ENCODE results near the gene RLF. TPM values are rescaled to one million over a fixed set of nuclear protein-coding genes. Genes with fewer than 3 reads are reported as not detected.
A peak's percentile ranks its signal among the peaks of the same experiment; 100 is the strongest.

RLF gene
- total RNA-seq, 1 experiment from 2014 or later = 15.1 TPM

DNA sequence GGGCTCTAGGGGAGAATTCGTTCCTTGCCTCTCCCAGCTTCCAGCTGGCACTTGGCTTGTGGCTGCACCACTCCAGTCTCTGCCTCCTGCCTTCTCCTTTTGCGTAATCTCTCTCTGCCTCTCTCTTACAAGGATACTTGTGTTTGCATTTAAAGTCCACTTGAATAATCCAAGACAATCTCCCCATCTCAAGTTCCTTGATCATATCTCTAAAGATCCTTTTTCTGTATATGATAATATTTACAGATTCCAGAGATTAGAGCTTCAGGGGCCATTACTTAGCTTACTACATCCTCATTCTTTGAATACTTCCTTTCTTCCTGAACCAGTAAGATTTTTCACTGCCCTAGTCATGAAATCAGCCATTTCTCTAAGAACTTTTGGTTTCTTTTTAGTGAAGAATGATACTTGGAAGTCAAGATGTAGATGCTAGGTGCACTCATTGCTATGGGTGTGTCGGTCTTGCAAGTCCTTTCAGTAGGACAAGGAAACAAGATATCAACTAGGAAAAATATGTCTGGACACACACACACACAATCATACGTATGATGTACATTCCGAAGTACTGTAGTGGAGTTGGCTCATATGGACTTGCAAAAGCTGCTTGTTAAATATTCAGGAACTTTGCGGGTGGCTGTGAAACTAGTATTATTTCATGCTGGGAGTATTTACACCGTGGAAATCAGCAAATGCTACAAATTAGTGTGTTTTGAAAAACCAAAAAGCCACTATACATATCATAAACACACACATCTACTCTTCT lies 20.8 kb upstream of the RLF start:
- Histone ChIP-seq H3K27ac (ENCODE audit: low read length) (peak overlapping the region; percentile 28), H3K4me3 (ENCODE audit: low read length) (peak overlapping the region; percentile 48), H3K79me2 (ENCODE audit: low read length) (no peaks in the 10 kb centered on the region), H4K20me1 (ENCODE audit: low read length) (no peaks in the 10 kb centered on the region), H3F3A (ENCODE audit: low read length, unreplicated experiment) (no peaks in the 10 kb centered on the region), H3K4me2 (ENCODE audit: low read length) (peak overlapping the region; percentile 69), H3K36me3 (ENCODE audit: low read depth, low read length) (no peaks in the 10 kb centered on the region), H3K4me1 (ENCODE audit: insufficient read depth, low read length) (peaks cover 31% of the 10 kb centered on the region), H2AFZ (ENCODE audit: low read length) (peak overlapping the region; percentile 78), H3K9me3 (ENCODE audit: low read length) (no peaks in the 10 kb centered on the region), H3K9ac (ENCODE audit: low read length) (no peak overlapping the region), H3K27me3 (ENCODE audit: low read length) (no peaks in the 10 kb centered on the region), H3K9me2 (replicated peaks; ENCODE audit: low read length) (no peaks in the 10 kb centered on the region)
- no TSS peak for BruUV-seq (replicated peaks)
- intact Hi-C loops (cut with micrococcal nuclease) = loop anchor here (5.0 kb wide), 2 partner anchors 33 to 177 kb away; partner anchors contain the start of gene COL9A2
- DNase-seq = peak; percentile 68
- CTCF ChIA-PET = interaction anchor here (0.8 kb wide), 1 partner anchor 198 kb away, joined by 4 read pairs; no protein-coding TSS in a partner anchor
- no peak for TF ChIP-seq EZH2 (IDR thresholded peaks at IDR 0.05; ENCODE audit: low read length, unreplicated experiment)
- no peak for TF ChIP-seq EZH2phosphoT487 (IDR thresholded peaks at IDR 0.05; ENCODE audit: borderline replicate concordance, low read length)
- TF ChIP-seq, protein P1, sequence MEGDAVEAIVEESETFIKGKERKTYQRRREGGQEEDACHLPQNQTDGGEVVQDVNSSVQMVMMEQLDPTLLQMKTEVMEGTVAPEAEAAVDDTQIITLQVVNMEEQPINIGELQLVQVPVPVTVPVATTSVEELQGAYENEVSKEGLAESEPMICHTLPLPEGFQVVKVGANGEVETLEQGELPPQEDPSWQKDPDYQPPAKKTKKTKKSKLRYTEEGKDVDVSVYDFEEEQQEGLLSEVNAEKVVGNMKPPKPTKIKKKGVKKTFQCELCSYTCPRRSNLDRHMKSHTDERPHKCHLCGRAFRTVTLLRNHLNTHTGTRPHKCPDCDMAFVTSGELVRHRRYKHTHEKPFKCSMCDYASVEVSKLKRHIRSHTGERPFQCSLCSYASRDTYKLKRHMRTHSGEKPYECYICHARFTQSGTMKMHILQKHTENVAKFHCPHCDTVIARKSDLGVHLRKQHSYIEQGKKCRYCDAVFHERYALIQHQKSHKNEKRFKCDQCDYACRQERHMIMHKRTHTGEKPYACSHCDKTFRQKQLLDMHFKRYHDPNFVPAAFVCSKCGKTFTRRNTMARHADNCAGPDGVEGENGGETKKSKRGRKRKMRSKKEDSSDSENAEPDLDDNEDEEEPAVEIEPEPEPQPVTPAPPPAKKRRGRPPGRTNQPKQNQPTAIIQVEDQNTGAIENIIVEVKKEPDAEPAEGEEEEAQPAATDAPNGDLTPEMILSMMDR (conservative IDR thresholded peaks at IDR 0.05; ENCODE audit: low read depth, low read length) = no peak
- POLR2A ChIA-PET (ENCODE audit: unreplicated experiment) = no interaction called here
- peak; percentile 51 for ATAC-seq

DNA sequence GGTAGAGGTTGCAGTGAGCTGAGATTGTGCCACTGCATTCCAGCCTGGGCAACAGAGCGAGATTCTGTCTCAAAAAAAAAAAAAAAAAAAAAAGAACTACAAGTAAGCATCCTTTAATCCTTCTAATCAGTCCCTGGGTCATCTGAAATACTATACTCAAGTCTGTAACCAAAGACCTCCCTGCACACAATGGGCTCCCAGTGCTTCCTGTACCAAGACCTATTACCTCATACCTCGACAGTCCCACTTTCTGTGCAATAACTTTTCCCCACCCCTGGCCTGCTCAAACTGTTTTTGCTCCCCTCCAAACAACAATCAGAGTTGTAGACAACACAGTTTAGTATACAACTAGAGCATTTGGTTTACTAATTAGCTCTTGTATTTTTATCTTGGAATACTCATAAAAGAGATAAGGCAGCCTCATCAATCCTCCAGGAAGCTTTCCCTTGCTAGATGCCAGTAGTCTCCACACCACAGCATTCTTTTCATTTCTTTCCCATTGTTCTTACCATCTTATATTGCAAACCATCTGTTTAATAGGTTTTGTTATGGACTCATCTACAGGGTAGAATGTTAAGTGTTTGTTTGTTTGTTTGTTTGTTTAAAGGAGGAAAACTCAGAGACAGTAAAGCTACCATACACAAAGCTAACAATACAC lies 19.2 kb upstream of the RLF start:
- no peak for ATAC-seq
- no peak overlapping the region for H3K9ac ChIP-seq (ENCODE audit: low read length)
- H4K20me1 ChIP-seq (ENCODE audit: low read length) = no peaks in the 10 kb centered on the region
- H3K4me3 ChIP-seq (ENCODE audit: low read length) = no peak overlapping the region
- H3K4me2 ChIP-seq (ENCODE audit: low read length) = no peak overlapping the region
- TF ChIP-seq EZH2 (IDR thresholded peaks at IDR 0.05; ENCODE audit: low read length, unreplicated experiment) = no peak
- TF ChIP-seq, protein P1 (conservative IDR thresholded peaks at IDR 0.05; ENCODE audit: low read depth, low read length) = no peak
- no peak for TF ChIP-seq EZH2phosphoT487 (IDR thresholded peaks at IDR 0.05; ENCODE audit: borderline replicate concordance, low read length)
- peaks cover 31% of the 10 kb centered on the region for H3K4me1 ChIP-seq (ENCODE audit: insufficient read depth, low read length)
- H2AFZ ChIP-seq (ENCODE audit: low read length) = no peak overlapping the region
- POLR2A ChIA-PET (ENCODE audit: unreplicated experiment) = no interaction called here
- no peaks in the 10 kb centered on the region for H3K79me2 ChIP-seq (ENCODE audit: low read length)
- CTCF ChIA-PET = interaction anchor here (0.7 kb wide), 1 partner anchor 251 kb away, joined by 10 read pairs; no protein-coding TSS in a partner anchor
- no peaks in the 10 kb centered on the region for H3K27me3 ChIP-seq (ENCODE audit: low read length)
- intact Hi-C loops (cut with micrococcal nuclease) = loop anchor here (5.0 kb wide), 2 partner anchors 35 to 175 kb away; partner anchors contain the start of gene COL9A2
- H3K9me2 ChIP-seq (replicated peaks; ENCODE audit: low read length) = no peaks in the 10 kb centered on the region
- H3K27ac ChIP-seq (ENCODE audit: low read length) = no peak overlapping the region
- no TSS peak for BruUV-seq (replicated peaks)
- no peaks in the 10 kb centered on the region for H3F3A ChIP-seq (ENCODE audit: low read length, unreplicated experiment)
- H3K36me3 ChIP-seq (ENCODE audit: low read depth, low read length) = no peaks in the 10 kb centered on the region
- no peak for DNase-seq
- H3K9me3 ChIP-seq (ENCODE audit: low read length) = no peaks in the 10 kb centered on the region

Data from PC-3 (cell line).